ENCODE measurements around the gene NKD1.

DNA sequence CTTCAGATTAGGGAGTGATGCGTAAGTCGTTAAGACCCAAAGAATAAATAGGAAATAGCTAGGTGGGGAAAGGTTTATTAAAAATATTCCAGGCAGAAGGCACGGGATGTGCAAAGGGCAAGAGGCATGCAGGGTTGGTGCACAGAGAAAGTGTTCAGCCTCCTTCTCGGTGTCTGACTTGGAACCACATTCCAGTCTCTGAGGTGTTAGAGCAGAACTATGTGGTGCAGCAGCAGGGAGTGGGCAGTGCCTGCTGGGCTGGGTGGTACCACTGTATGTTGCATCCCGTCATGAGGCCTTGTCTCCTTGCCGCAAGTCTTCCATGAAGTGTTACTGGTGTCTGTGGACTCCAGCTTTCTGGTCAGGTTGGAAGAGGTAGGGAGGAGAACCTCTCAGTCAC lies 11.1 kb downstream of the NKD1 start:
- TF ChIP-seq CTCF (IDR thresholded peaks at IDR 0.05) (no peak), EZH2 (IDR thresholded peaks at IDR 0.05; ENCODE audit: borderline replicate concordance, insufficient read depth, low read depth, low read length, poor library complexity, severe bottlenecking) (no peak)
